RWPE2 (cell line): ENCODE measurements around the gene UQCRC1.
"Not testable (repeated sequence)": the region's sequence is repeated elsewhere in the genome, so short reads cannot be mapped to it uniquely, and the experiment has no call there.

Source experiments
- ATAC-seq: fragments of 200-7000 bp; cut with Tn5 transposase; 3 replicates; pipeline ENCODE4 v1.9.1; 2021; ENCODE audit warnings: low read depth
- DNase-seq: peaks from one replicate; pipeline ENCODE4 v3.0.0-alpha.2; 2020; ENCODE audit warnings: low spot score
- H3K27ac ChIP-seq: fragments of 450-650 bp; 2 replicates; pipeline ENCODE4 v1.5.1; 2017; ENCODE audit warnings: mild to moderate bottlenecking; ENCODE audit not compliant: poor library complexity, severe bottlenecking
- H3K27me3 ChIP-seq: fragments of 250-450 bp; sonication (Bioruptor Pico); 2 replicates; pipeline ENCODE4 v1.5.1; 2021; ENCODE audit warnings: mild to moderate bottlenecking, moderate library complexity; ENCODE audit not compliant: insufficient read depth, poor library complexity, severe bottlenecking
- H3K36me3 ChIP-seq: fragments of 250-450 bp; sonication (Bioruptor Pico); 2 replicates; pipeline ENCODE4 v1.5.1; 2020; ENCODE audit warnings: low read depth, mild to moderate bottlenecking, moderate library complexity
- H3K4me1 ChIP-seq: fragments of 250-450 bp; sonication (Bioruptor Pico); 2 replicates; pipeline ENCODE4 v1.5.1; 2021; ENCODE audit warnings: mild to moderate bottlenecking, moderate library complexity; ENCODE audit not compliant: insufficient read depth, poor library complexity, severe bottlenecking
- H3K4me3 ChIP-seq: fragments of 250-450 bp; sonication (Bioruptor Pico); 2 replicates; pipeline ENCODE4 v1.5.1; 2021; ENCODE audit warnings: mild to moderate bottlenecking, moderate library complexity; ENCODE audit not compliant: severe bottlenecking
- H3K9me3 ChIP-seq: fragments of 250-450 bp; sonication (Bioruptor Pico); 2 replicates; pipeline ENCODE4 v1.5.1; 2021; ENCODE audit warnings: mild to moderate bottlenecking, moderate library complexity; ENCODE audit not compliant: severe bottlenecking
- TF ChIP-seq, protein P1 (sequence below): fragments of 450-650 bp; IDR thresholded peaks from one replicate; pipeline ENCODE4 v1.5.1; 2017; ENCODE audit warnings: mild to moderate bottlenecking, moderate library complexity; ENCODE audit not compliant: poor library complexity, severe bottlenecking

UQCRC1 gene

GRCh38 chr3:48553886-48554845 lies 55.3 kb downstream of the UQCRC1 start:
- Histone ChIP-seq H3K27me3 (no peaks in the 10 kb centered on the region), H3K36me3 (peaks cover 30% of the 10 kb centered on the region), H3K4me3 (no peak overlapping the region), H3K27ac (peak overlapping the region; percentile 89), H3K4me1 (peaks cover 5% of the 10 kb centered on the region), H3K9me3 (no peaks in the 10 kb centered on the region)
- TF ChIP-seq, protein P1, sequence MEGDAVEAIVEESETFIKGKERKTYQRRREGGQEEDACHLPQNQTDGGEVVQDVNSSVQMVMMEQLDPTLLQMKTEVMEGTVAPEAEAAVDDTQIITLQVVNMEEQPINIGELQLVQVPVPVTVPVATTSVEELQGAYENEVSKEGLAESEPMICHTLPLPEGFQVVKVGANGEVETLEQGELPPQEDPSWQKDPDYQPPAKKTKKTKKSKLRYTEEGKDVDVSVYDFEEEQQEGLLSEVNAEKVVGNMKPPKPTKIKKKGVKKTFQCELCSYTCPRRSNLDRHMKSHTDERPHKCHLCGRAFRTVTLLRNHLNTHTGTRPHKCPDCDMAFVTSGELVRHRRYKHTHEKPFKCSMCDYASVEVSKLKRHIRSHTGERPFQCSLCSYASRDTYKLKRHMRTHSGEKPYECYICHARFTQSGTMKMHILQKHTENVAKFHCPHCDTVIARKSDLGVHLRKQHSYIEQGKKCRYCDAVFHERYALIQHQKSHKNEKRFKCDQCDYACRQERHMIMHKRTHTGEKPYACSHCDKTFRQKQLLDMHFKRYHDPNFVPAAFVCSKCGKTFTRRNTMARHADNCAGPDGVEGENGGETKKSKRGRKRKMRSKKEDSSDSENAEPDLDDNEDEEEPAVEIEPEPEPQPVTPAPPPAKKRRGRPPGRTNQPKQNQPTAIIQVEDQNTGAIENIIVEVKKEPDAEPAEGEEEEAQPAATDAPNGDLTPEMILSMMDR = no peak
- DNase-seq (peak; percentile 33), ATAC-seq (no peak)

GRCh38 chr3:48553361-48553760 lies 56.1 kb downstream of the UQCRC1 start:
- TF ChIP-seq, protein P1 = no peak
- Histone ChIP-seq H3K9me3 (no peaks in the 10 kb centered on the region), H3K27ac (no peak overlapping the region), H3K27me3 (no peaks in the 10 kb centered on the region), H3K4me3 (no peak overlapping the region), H3K4me1 (peaks cover 5% of the 10 kb centered on the region), H3K36me3 (peaks cover 38% of the 10 kb centered on the region)
- DNase-seq (peak; percentile 11), ATAC-seq (no peak)

- no peak for DNase-seq
- TF ChIP-seq, protein P1 = no peak
- ATAC-seq = no peak
- H3K27me3 ChIP-seq = no peaks in the 10 kb centered on the region
- peaks cover 48% of the 10 kb centered on the region for H3K36me3 ChIP-seq
- no peak overlapping the region for H3K4me3 ChIP-seq
- no peaks in the 10 kb centered on the region for H3K9me3 ChIP-seq
- H3K27ac ChIP-seq = no peak overlapping the region
- no peaks in the 10 kb centered on the region for H3K4me1 ChIP-seq
These were observed 57.1 kb downstream of the UQCRC1 start for GRCh38 chr3:48552111-48552951.

- H3K4me1 ChIP-seq, ATAC-seq, H3K27ac ChIP-seq, H3K9me3 ChIP-seq, H3K4me3 ChIP-seq, H3K27me3 ChIP-seq: not testable (repeated sequence)
- DNase-seq = peak; percentile 9
- H3K36me3 ChIP-seq = peaks cover 55% of the 10 kb centered on the region
These were observed 57.8 kb downstream of the UQCRC1 start for GRCh38 chr3:48551651-48552050.
